Measurements from ENCODE around the gene PALLD.

PALLD gene

DNA sequence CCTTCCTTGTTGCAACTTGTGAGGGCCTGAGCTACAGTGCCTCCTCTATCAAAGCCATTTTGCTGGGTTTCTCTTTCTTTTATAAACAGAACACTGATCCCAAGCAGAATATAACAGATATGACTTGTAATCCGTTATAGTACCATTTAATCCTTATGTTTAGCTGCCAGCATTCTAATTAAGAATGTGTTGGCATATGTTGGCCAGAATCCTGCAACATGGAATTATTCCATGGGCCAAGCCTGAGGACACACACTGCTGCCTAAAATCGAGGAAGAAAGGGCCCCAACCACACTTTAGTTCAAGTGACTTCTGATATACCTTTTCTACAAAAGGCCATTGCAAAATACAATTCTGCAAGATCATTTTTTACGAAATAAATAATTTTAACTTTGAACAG, 28.0 kb downstream of the PALLD start:
- no peak for DNase-seq (ENCODE audit: low read depth in 2 of 2)

- no peak for DNase-seq (ENCODE audit: low read depth in 2 of 2)
Observed at GRCh38 chr4:168527560-168527959, 30.7 kb downstream of the PALLD start.

GRCh38 chr4:168528131-168528949, 31.5 kb downstream of the PALLD start:
- no peak for DNase-seq (ENCODE audit: low read depth in 2 of 2)

DNA sequence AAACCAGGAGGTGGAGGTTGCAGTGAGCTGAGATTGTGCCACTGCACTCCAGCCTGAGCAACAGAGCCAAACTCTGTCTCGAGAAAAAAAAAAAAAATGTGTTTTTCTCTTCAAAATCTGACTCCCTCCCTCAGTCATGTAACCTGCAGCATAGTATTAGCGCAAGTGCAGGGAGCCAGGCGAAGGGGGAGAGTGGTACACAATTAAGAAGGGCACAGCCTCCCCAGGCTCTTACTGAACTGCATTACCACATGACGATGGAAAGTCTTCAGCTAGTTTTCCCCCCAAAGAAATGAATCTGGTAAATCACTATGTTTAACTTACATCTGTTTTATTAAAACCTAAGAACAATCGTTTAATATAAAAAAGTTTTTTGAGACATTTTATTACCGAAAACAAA, 32.4 kb downstream of the PALLD start:
- DNase-seq (ENCODE audit: low read depth in 2 of 2), result no peak

- no peak for DNase-seq (ENCODE audit: low read depth in 2 of 2)
Observed at GRCh38 chr4:168531305-168531704, 34.5 kb downstream of the PALLD start.

- DNase-seq (ENCODE audit: low read depth in 2 of 2), result no peak
Observed at GRCh38 chr4:168534535-168534934, 37.7 kb downstream of the PALLD start.

GRCh38 chr4:168535689-168536088, 38.8 kb downstream of the PALLD start:
- DNase-seq (ENCODE audit: low read depth in 2 of 2), result no peak

- no peak for DNase-seq (ENCODE audit: low read depth in 2 of 2)
Observed at GRCh38 chr4:168536448-168536847, 39.6 kb downstream of the PALLD start.

DNA sequence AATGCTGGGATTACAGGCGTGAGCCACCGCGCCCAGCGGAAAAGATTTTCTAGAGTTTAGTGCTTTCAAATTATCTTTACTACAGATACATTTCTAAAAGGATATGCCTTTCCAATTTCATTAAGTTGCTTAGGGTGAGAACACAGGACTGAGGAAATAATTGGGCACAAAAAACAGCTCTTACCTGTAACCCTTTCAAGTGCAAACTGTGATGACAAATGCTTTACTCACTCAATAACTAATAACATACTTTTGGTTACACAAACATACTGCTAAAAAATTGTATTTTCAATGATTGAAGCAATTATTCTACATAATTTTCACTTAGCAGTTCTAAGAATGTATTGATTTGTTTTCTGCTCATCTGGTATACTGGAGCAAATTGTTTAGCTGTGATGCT, 40.2 kb downstream of the PALLD start:
- no peak for DNase-seq (ENCODE audit: low read depth in 2 of 2)

DNA sequence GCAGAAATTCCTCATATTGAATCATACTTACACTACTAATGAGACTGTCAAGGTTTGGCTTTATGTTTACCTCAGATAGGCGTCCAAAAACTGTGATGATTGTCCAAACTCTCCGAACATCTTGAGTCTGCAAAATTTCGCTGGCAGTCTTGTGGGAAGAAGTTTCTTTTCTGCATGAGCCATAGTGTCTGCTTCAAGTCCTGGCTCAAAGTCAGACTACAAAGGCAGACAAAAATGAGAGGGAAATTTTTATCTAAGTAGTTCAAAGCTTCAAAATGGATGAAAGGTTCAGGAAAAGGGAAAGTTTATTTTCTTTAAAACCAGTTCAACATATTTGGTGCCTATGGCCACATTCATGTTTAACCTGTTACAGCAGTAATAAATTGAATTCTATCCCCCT, 40.7 kb downstream of the PALLD start:
- no peak for DNase-seq (ENCODE audit: low read depth in 2 of 2)

GRCh38 chr4:168538632-168539031, 41.8 kb downstream of the PALLD start:
- DNase-seq (ENCODE audit: low read depth in 2 of 2), result no peak

DNA sequence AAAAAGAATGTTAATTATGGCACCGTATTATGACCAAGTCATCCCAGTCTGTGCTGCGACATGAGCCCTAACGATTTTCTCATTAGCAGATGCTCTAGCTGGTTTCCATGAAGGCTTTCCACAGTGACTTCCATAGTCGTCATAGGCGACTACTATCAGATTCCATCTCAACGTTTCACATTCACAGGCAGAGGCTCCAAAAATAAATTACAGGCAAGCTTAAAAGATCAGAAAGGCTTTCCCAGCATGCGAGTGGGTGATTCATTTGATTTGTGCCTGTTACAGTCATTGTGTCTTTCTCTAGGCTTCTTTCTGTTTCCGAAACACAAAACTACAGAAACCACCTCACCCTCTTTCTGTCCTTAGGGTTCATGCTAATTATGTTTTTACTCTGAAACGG, 43.2 kb downstream of the PALLD start:
- no peak for DNase-seq (ENCODE audit: low read depth in 2 of 2)

DNA sequence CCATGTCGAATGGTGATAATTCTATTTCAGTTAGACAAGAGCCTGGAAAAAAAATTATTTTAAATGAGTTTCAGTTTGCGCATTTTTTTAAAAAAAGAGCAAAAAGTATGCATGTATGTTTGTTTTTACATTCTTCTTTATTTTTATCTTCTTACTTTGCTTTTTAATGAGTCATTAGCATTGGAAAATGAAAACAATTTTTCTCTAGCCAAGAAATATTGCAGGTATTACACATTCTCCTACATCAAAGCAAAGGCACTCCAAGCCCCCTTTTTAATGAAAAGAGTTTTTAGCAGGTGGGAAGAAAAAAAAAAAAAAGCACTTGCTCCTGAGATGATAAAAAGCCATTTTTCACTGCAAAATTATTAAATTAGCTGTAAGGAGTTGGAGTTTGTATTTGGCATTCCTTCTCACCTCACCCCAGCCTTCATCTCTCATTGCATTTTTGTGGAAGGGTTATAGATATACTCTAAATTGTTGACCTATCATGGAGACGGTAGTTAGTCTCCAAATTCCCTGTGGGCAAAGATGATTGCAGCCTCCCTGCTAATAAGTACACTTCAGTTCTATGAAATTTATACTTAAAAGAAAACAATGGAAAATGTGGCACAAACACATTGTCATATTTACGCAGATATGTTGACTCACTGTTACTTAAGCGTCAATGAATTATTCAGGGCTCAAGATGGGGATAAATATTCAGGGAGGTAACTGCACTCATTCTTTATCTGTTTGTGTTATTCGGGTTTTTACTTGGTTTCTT, 43.8 kb downstream of the PALLD start:
- no peak for DNase-seq (ENCODE audit: low read depth in 2 of 2)

- no peak for DNase-seq (ENCODE audit: low read depth in 2 of 2)
Observed at GRCh38 chr4:168541266-168541953, 44.6 kb downstream of the PALLD start.

DNA sequence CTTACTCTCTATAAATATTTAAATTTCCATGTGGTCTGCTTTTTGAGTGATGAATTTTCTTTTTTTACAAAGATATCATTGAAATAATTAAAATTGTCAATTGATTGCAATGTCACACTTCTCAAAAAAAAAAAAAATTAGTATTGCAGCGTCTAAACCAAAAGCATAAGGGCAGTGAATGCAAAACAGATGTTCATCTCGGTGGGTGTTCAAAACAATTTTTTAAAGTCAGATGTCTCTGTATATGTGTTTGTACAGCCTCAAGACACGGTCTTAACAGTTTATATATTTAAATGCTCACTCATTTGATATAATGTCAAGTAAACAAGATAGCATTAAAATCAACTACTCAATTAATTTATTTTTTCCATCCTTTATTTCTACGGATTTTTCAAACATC, 52.3 kb downstream of the PALLD start:
- no peak for DNase-seq (ENCODE audit: low read depth in 2 of 2)

DNA sequence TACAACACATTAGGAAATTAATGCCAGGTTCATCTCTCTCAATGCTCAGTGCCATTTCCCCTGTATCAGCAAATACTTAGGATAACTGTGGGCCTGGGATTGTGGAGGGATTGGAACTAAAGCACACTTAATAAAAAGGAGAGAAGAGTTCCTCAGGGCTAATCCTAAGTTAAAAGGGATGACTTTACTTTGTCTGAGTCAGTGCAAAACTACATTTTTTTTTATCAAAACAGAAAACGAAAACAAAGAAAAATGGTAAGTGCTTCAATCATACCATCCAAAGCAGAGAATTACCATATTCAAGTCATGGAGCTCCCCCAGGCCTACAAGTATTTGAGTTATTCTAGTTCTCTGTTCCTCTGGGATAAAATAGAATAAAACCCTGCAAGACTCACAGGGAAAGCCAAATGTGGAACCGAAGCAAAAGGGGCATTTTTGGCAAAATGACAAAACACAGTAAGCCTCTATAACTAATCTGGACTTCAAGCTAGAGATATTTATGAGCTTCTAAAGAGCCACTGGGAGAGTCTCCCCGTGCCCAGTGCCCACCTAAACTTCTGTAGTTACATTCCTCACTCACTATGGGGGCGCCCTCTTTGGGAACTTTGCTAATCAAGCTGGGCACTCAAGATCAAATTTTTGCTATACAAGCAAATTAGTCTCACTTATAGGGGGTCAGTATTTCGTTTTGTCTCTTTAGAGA, 53.4 kb downstream of the PALLD start:
- no peak for DNase-seq (ENCODE audit: low read depth in 2 of 2)

GRCh38 chr4:168551211-168551610, 54.4 kb downstream of the PALLD start:
- no peak for DNase-seq (ENCODE audit: low read depth in 2 of 2)

GRCh38 chr4:168551945-168552695, 55.3 kb downstream of the PALLD start:
- DNase-seq (ENCODE audit: low read depth in 2 of 2), result no peak

- DNase-seq (ENCODE audit: low read depth in 2 of 2), result no peak
Observed at GRCh38 chr4:168553714-168554370, 57.0 kb downstream of the PALLD start.

DNA sequence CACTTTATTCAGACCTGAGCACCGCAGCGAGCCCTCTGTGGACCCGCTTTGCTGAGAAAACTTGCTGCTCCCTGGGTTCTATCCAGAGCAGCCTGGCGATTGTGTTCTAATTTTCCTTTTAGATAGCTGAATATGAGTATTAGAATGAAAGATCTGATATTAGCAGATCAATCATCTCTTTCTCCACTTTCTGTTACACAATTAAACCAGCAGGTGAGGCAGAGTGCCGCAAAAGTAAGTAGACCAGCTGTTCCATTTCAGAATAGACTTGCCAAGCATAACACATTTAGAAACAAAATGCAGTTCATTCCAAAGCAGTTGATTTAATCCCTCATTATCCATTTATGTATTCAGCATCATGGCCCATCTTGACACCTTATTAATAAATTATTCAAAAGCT, 58.6 kb downstream of the PALLD start:
- DNase-seq (ENCODE audit: low read depth in 2 of 2), result no peak

GRCh38 chr4:168557658-168558057, 60.8 kb downstream of the PALLD start:
- DNase-seq (ENCODE audit: low read depth in 2 of 2), result no peak

Data from stimulated activated CD4-positive, alpha-beta T cell treated with anti-CD3 and anti-CD28 coated beads, Interleukin-12 subunit alpha, Interleukin-12 subunit beta, amount 100 ng/mL, for 24 hours (primary cell).